Trophoblast cell (in vitro differentiated cells and primary cell): ENCODE measurements around the gene SLC4A3.

Experiments
- DNase-seq, 2 donors: peaks; one replicate each; pipeline ENCODE4 v3.0.0-alpha.2; 2016
- H2AFZ ChIP-seq: 2 replicates; pipeline ENCODE4 v1.6.1; 2013; ENCODE audit warnings: low read length, moderate library complexity, mild to moderate bottlenecking; ENCODE audit not compliant: insufficient read depth, poor library complexity
- H2AK5ac ChIP-seq: 2 replicates; pipeline ENCODE4 v1.6.1; 2013; ENCODE audit warnings: mild to moderate bottlenecking, low read length
- H2BK120ac ChIP-seq: 2 replicates; pipeline ENCODE4 v1.6.1; 2013; ENCODE audit warnings: low read length, mild to moderate bottlenecking, moderate library complexity; ENCODE audit not compliant: insufficient read depth, poor library complexity
- H2BK12ac ChIP-seq: 2 replicates; pipeline ENCODE4 v1.6.1; 2013; ENCODE audit warnings: mild to moderate bottlenecking, low read length, moderate library complexity
- H2BK5ac ChIP-seq: 2 replicates; pipeline ENCODE4 v1.6.1; 2013; ENCODE audit warnings: low read length, low read depth, moderate library complexity, mild to moderate bottlenecking; ENCODE audit not compliant: poor library complexity
- H3K14ac ChIP-seq: 2 replicates; pipeline ENCODE4 v1.6.1; 2013; ENCODE audit warnings: mild to moderate bottlenecking, low read length
- H3K18ac ChIP-seq: 2 replicates; pipeline ENCODE4 v1.6.1; 2013; ENCODE audit warnings: mild to moderate bottlenecking, low read length
- H3K23ac ChIP-seq: 2 replicates; pipeline ENCODE4 v1.6.1; 2013; ENCODE audit warnings: low read length
- H3K27ac ChIP-seq: 2 replicates; pipeline ENCODE4 v1.5.1; 2013; ENCODE audit warnings: low read depth, mild to moderate bottlenecking, inconsistent platforms, low read length, moderate library complexity
- H3K27me3 ChIP-seq: 2 replicates; pipeline ENCODE4 v1.6.1; 2013; ENCODE audit warnings: inconsistent platforms, mild to moderate bottlenecking, low read length, moderate library complexity; ENCODE audit not compliant: insufficient read depth
- H3K36me3 ChIP-seq, 2 experiments: 1 replicate in 1 of 2; 2 replicates in 1 of 2; pipeline ENCODE4 v1.6.1; 2013; ENCODE audit warnings: low read length in 2 of 2, mild to moderate bottlenecking in 2 of 2, moderate library complexity in 1 of 2; ENCODE audit not compliant: insufficient read depth in 2 of 2, control insufficient read depth in 1 of 2
- H3K4ac ChIP-seq: 2 replicates; pipeline ENCODE4 v1.6.1; 2013; ENCODE audit warnings: low read depth, mild to moderate bottlenecking, low read length, moderate library complexity
- H3K4me1 ChIP-seq, 2 experiments: 1 replicate in 1 of 2; 2 replicates in 1 of 2; pipeline ENCODE4 v1.6.1; 2013; ENCODE audit warnings: low read length in 2 of 2, mild to moderate bottlenecking in 2 of 2, moderate library complexity in 1 of 2; ENCODE audit not compliant: insufficient read depth in 2 of 2, control insufficient read depth in 1 of 2
- H3K4me2 ChIP-seq: 2 replicates; pipeline ENCODE4 v1.6.1; 2013; ENCODE audit warnings: inconsistent platforms, mild to moderate bottlenecking, low read length, moderate library complexity
- H3K4me3 ChIP-seq: 2 replicates; pipeline ENCODE4 v1.5.1; 2013; ENCODE audit warnings: mild to moderate bottlenecking, low read depth, low read length, inconsistent platforms
- H3K79me1 ChIP-seq: one replicate; pipeline ENCODE4 v1.6.1; 2013; ENCODE audit warnings: low read length
- H3K79me2 ChIP-seq: 2 replicates; pipeline ENCODE4 v1.6.1; 2013; ENCODE audit warnings: low read length, mild to moderate bottlenecking; ENCODE audit not compliant: control insufficient read depth, insufficient read depth, poor library complexity
- H3K9ac ChIP-seq: 2 replicates; pipeline ENCODE4 v1.6.1; 2013; ENCODE audit warnings: mild to moderate bottlenecking, low read length
- H3K9me3 ChIP-seq: 2 replicates; pipeline ENCODE4 v1.6.1; 2013; ENCODE audit warnings: low read depth, mild to moderate bottlenecking, control low read depth, inconsistent platforms, low read length; ENCODE audit not compliant: insufficient read depth
- H4K12ac ChIP-seq: 2 replicates; pipeline ENCODE4 v1.6.1; 2013; ENCODE audit warnings: low read depth, mild to moderate bottlenecking, low read length, moderate library complexity
- H4K8ac ChIP-seq: 2 replicates; pipeline ENCODE4 v1.6.1; 2013; ENCODE audit warnings: low read depth, mild to moderate bottlenecking, low read length, moderate library complexity
- H4K91ac ChIP-seq: one replicate; pipeline ENCODE4 v1.6.1; 2013; ENCODE audit warnings: low read depth, mild to moderate bottlenecking, low read length, moderate library complexity
- WGBS: extraction: QIAGEN DNeasy Blood & Tissue Kit; methylation state at CpG from one replicate; pipeline ENCODE4 v1.1.7; 2013; ENCODE audit warnings: missing lambda C conversion rate; ENCODE audit not compliant: insufficient read length, insufficient coverage; ENCODE audit errors: extremely low coverage; 5-methylcytosine and 5-hydroxymethylcytosine counted together

SLC4A3 gene

DNA sequence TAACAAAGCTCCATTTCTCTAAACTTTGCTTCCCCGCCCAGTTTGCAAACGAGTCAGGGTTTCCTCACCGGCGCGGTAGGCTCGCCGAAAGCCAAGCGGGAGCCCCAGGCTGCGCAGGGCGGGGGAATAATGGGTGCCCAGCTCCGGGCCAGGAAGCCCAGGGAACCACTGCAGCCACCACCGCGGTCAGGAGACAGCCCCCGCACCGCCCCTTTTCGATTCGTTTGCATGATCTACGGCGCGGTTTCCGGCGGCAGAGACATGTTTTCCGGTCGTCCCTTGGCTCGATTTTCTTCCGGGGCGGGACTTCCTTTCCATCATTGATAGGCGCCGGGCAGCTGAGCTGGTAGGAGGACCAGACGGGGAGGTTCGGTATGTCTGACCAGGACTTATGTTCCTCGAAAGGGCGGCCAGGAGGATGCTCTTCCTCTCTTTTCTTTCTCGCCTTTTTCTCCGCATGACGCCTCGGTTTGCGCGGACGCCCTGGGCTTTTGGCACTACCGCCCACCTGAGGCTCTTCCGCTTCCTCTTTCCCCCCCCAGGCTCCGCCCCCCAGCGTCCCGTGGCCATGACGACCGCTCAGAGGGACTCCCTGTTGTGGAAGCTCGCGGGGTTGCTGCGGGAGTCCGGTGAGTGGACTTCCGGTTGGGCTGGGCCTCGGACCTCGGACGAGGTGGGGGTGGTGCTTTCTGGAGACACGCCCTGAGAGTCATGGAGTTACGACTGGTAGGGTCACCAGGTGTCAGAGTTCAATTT lies 29.7 kb upstream of the SLC4A3 start, which contains the start of gene STK11IP:
STK11IP (plus strand) TSS at position 306 of the 756 bp plus-strand sequence; CDS start at position 569, 263 bp downstream.
- H3K4me1 ChIP-seq: peaks cover 6 to 17% of the 10 kb centered on the region in 2 experiments
- H3K23ac ChIP-seq: no peak within 1 kb of the TSS
- no peaks in the 10 kb centered on the region for H3K27me3 ChIP-seq
- WGBS: no CpG with 5 or more reads among the region's 57 CpGs
- peak within 1 kb of the TSS; percentile 82 for H4K91ac ChIP-seq
- peak within 1 kb of the TSS; percentile 66 for H4K12ac ChIP-seq
- H3K4me2 ChIP-seq: peak within 1 kb of the TSS; percentile 80
- H2AFZ ChIP-seq: peak within 1 kb of the TSS; percentile 82
- DNase-seq: peak; percentile 97 to 98
- H2AK5ac ChIP-seq: peak within 1 kb of the TSS; percentile 79
- peak within 1 kb of the TSS; percentile 96 for H3K9ac ChIP-seq
- H3K9me3 ChIP-seq: no peaks in the 10 kb centered on the region
- peak within 1 kb of the TSS; percentile 93 for H3K18ac ChIP-seq
- H3K4me3 ChIP-seq: peak within 1 kb of the TSS; percentile 86
- H2BK120ac ChIP-seq: peak within 1 kb of the TSS; percentile 96
- peak within 1 kb of the TSS; percentile 79 for H2BK12ac ChIP-seq
- peaks cover 7 to 16% of the 10 kb centered on the region in 2 experiments for H3K36me3 ChIP-seq
- H2BK5ac ChIP-seq: peak within 1 kb of the TSS; percentile 92
- peaks cover 8% of the 10 kb centered on the region for H3K79me2 ChIP-seq
- H3K4ac ChIP-seq: peak within 1 kb of the TSS; percentile 64
- peak within 1 kb of the TSS; percentile 99 for H3K27ac ChIP-seq
- H4K8ac ChIP-seq: peak within 1 kb of the TSS; percentile 91
- peaks cover 18% of the 10 kb centered on the region for H3K79me1 ChIP-seq
- peak within 1 kb of the TSS; percentile 96 for H3K14ac ChIP-seq

DNA sequence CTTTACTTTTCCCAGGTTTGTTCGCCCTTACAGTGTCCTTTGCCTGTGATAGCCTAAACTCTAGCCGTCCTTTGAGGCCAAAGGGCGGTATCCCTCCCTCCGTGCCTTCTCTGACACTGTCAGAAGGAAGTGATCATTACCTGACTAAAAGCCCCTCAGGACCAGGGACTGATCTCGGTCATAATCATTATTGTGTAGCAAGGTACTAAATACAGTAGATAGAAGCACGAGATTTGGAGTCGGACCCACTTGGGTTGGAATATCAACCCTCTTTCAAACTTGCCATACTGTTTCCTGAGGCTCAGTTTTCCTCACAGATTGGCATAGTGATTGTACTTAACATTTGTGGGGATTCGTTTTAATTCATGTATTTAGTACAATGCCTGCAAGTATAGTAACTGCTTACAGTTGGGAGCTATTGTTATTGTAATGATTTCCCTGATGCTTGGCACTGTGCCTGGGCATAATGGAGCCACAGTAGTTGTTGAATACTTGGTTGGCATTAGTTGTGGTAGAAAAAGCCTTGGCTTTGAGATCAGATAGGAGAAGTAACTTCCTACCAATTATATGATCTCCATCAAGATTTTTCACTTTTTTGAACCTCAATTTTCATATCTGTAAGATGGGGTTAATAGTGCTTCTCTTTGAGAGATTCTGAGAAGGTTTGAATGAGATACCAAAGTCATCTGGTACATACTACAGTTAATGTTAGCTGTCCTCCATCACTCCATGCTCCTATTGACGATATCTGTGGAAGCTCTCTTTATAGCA lies 28.9 kb upstream of the SLC4A3 start:
- no peaks in the 10 kb centered on the region for H3K9me3 ChIP-seq
- H3K4me3 ChIP-seq: peak overlapping the region; percentile 66
- peak overlapping the region; percentile 82 for H2AFZ ChIP-seq
- peaks cover 6 to 17% of the 10 kb centered on the region in 2 experiments for H3K4me1 ChIP-seq
- peaks cover 8% of the 10 kb centered on the region for H3K79me2 ChIP-seq
- no peak overlapping the region for H3K9ac ChIP-seq
- peak overlapping the region; percentile 80 for H3K4me2 ChIP-seq
- peak overlapping the region; percentile 63 for H3K27ac ChIP-seq
- H3K4ac ChIP-seq: peak overlapping the region; percentile 31
- H3K14ac ChIP-seq: no peak overlapping the region
- peak overlapping the region; percentile 62 for H2BK120ac ChIP-seq
- no peak for DNase-seq
- H4K12ac ChIP-seq: peak overlapping the region; percentile 66
- peaks cover 7 to 16% of the 10 kb centered on the region in 2 experiments for H3K36me3 ChIP-seq
- H3K79me1 ChIP-seq: peaks cover 18% of the 10 kb centered on the region
- H2BK12ac ChIP-seq: no peak overlapping the region
- no peaks in the 10 kb centered on the region for H3K27me3 ChIP-seq
- H3K18ac ChIP-seq: peak overlapping the region; percentile 50
- no peak overlapping the region for H2AK5ac ChIP-seq
- peak overlapping the region; percentile 72 for H4K91ac ChIP-seq
- WGBS: no CpG with 5 or more reads among the region's 9 CpGs
- H2BK5ac ChIP-seq: peak overlapping the region; percentile 15
- peak overlapping the region; percentile 84 for H4K8ac ChIP-seq
- no peak overlapping the region for H3K23ac ChIP-seq

DNA sequence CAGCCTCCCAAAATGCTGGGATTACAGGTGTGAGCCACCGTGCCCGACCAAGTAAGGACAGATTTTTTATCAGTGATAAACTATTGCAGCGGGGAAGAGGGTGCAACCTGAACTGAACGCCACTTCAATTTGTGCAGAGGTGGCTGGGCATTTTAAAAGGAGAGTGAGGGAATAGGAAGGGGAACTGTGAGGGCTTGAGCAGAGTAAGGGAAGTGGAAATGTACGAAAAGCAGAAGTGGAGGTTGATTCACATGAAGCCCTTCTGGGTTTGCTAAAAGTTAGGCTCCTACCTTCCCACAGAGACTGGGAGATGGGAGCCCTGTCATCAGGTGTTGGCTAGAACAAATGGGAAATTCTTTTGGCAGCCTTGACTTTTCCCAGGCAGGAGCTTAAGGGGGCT lies 23.7 kb upstream of the SLC4A3 start:
- H3K4me3 ChIP-seq: no peak overlapping the region
- no peak overlapping the region for H2BK120ac ChIP-seq
- no peak overlapping the region for H3K23ac ChIP-seq
- no peak overlapping the region for H3K14ac ChIP-seq
- no peak overlapping the region for H2BK5ac ChIP-seq
- no peak overlapping the region for H3K9ac ChIP-seq
- H2BK12ac ChIP-seq: no peak overlapping the region
- no peaks in the 10 kb centered on the region for H3K79me1 ChIP-seq
- no peak overlapping the region for H2AK5ac ChIP-seq
- no peak overlapping the region for H4K12ac ChIP-seq
- H3K4me2 ChIP-seq: no peak overlapping the region
- DNase-seq: no peak
- H4K91ac ChIP-seq: no peak overlapping the region
- no peaks in the 10 kb centered on the region for H3K79me2 ChIP-seq
- WGBS: no CpG with 5 or more reads among the region's 5 CpGs
- H3K18ac ChIP-seq: no peak overlapping the region
- H2AFZ ChIP-seq: no peak overlapping the region
- H3K27me3 ChIP-seq: no peaks in the 10 kb centered on the region
- no peak overlapping the region for H3K27ac ChIP-seq
- H3K36me3 ChIP-seq: peaks cover 31 to 47% of the 10 kb centered on the region in 2 experiments
- no peak overlapping the region for H4K8ac ChIP-seq
- H3K4me1 ChIP-seq: no peaks in the 10 kb centered on the region
- no peaks in the 10 kb centered on the region for H3K9me3 ChIP-seq
- no peak overlapping the region for H3K4ac ChIP-seq

DNA sequence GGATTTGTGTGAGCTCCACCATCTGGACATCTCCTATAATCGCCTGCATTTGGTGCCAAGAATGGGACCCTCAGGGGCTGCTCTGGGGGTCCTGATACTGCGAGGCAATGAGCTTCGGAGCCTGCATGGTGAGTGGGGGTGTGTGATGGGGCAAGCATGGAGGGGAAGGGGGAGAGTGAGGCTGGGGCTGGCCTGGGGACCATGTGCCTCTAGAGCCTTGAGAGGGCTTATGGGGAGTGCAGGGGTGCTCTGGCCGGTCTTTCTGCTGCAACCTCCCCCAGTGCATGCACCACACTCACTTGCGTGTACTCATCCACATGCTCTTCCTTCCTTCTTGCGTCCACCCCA lies 21.8 kb upstream of the SLC4A3 start:
- Histone ChIP-seq H2AK5ac (no peak overlapping the region), H3K9me3 (no peaks in the 10 kb centered on the region), H4K91ac (no peak overlapping the region), H3K4me2 (no peak overlapping the region), H3K4me3 (no peak overlapping the region), H3K4ac (no peak overlapping the region), H3K27ac (no peak overlapping the region), H2AFZ (no peak overlapping the region), H2BK12ac (no peak overlapping the region), H3K79me1 (no peaks in the 10 kb centered on the region), H3K27me3 (no peaks in the 10 kb centered on the region), H3K36me3 (peaks cover 36 to 56% of the 10 kb centered on the region in 2 experiments), H3K9ac (no peak overlapping the region), H4K8ac (no peak overlapping the region), H3K4me1 (no peaks in the 10 kb centered on the region), H3K18ac (no peak overlapping the region), H3K23ac (no peak overlapping the region), H2BK5ac (no peak overlapping the region), H2BK120ac (no peak overlapping the region), H4K12ac (no peak overlapping the region), H3K14ac (no peak overlapping the region), H3K79me2 (no peaks in the 10 kb centered on the region)
- no peak for DNase-seq
- no CpG with 5 or more reads among the region's 6 CpGs for WGBS
